Activated T-helper 1 cell treated with Interleukin-2 at 50 U/mL for 16 hours (primary cell): Measurements from ENCODE around the gene ZNF823.
"Not testable (repeated sequence)": the region's sequence is repeated elsewhere in the genome, so short reads cannot be mapped to it uniquely, and the experiment has no call there.

Experiments
- DNase-seq: peaks from one replicate; pipeline ENCODE4 v3.0.0-alpha.2; 2020; ENCODE audit warnings: low read depth

The ZNF823 gene

GRCh38 chr19:11680689-11681302 lies 58.0 kb downstream of the ZNF823 start:
- DNase-seq, result no peak

GRCh38 chr19:11678504-11678903 lies 60.2 kb downstream of the ZNF823 start:
- DNase-seq, result no peak

GRCh38 chr19:11676661-11677600 lies 61.8 kb downstream of the ZNF823 start:
- DNase-seq, result not testable (repeated sequence)

DNA sequence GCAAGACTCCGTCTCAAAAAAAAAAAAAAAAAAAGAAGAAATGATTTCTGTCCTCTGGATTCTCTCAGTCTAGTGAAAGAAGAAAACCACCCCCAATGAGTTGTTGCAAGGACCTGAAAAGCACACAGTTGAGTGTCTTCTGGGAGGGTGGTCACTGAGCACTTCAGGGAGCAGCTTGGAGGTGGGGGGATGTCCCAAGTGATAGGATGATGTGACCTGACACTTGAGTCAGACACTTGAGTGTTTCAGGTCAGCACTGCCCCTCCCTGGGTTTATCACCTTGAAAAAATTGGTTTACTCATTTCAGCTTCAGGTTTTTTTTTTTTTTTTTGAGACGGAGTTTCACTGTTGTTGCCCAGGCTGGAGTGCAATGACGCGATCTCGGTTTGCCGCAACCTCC lies 63.2 kb downstream of the ZNF823 start:
- no peak for DNase-seq

- no peak for DNase-seq
Observed at GRCh38 chr19:11674067-11674492, 64.7 kb downstream of the ZNF823 start.

GRCh38 chr19:11673608-11674041 lies 65.1 kb downstream of the ZNF823 start:
- DNase-seq, result no peak
